Measurements from ENCODE around the gene SERPINC1.
"Not testable (repeated sequence)": the region's sequence is repeated elsewhere in the genome, so short reads cannot be mapped to it uniquely, and the experiment has no call there.

SERPINC1 gene

GRCh38 chr1:173917149-173917548 lies at the start of gene SERPINC1:
Gene SERPINC1, minus strand, starts transcription at chr1:173917327. Its CDS starts 68 bp downstream, at chr1:173917259.
- no peak within 1 kb of the TSS for H3K27ac ChIP-seq
- H3K4me3 ChIP-seq: no peak within 1 kb of the TSS

- H3K27ac ChIP-seq, H3K4me3 ChIP-seq: not testable (repeated sequence)
Observed at GRCh38 chr1:173965896-173966295, 48.8 kb upstream of the SERPINC1 start.

- Histone ChIP-seq H3K27ac (no peak overlapping the region), H3K4me3 (no peak overlapping the region)
Observed at GRCh38 chr1:173963477-173963876, 46.4 kb upstream of the SERPINC1 start.

DNA sequence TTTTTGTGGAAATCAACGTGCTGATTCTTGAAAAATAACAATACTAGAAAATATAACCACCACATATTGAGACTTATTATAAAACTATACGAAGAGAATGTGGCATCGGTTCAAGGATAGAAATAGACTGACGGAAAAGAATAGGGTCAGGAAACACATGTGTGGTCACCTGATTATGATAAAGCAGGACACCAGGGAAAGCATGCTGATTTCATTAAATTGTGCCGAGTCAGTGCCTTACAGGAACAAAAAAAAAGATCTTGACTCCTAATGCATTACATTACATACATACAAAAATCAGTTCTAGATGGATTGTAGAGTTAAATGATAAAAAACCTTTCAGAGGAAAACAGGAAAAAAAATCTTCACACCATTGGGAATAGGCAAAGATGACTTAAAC lies 43.5 kb upstream of the SERPINC1 start:
- H3K27ac ChIP-seq: no peak overlapping the region
- H3K4me3 ChIP-seq: no peak overlapping the region

- no peak overlapping the region for H3K4me3 ChIP-seq
- H3K27ac ChIP-seq: no peak overlapping the region
Observed at GRCh38 chr1:173954179-173954578, 37.1 kb upstream of the SERPINC1 start.

GRCh38 chr1:173948594-173948993 lies 31.5 kb upstream of the SERPINC1 start:
- Histone ChIP-seq H3K27ac (no peak overlapping the region), H3K4me3 (no peak overlapping the region)

GRCh38 chr1:173946380-173946921 lies 29.3 kb upstream of the SERPINC1 start:
- Histone ChIP-seq H3K4me3 (no peak overlapping the region), H3K27ac (no peak overlapping the region)

DNA sequence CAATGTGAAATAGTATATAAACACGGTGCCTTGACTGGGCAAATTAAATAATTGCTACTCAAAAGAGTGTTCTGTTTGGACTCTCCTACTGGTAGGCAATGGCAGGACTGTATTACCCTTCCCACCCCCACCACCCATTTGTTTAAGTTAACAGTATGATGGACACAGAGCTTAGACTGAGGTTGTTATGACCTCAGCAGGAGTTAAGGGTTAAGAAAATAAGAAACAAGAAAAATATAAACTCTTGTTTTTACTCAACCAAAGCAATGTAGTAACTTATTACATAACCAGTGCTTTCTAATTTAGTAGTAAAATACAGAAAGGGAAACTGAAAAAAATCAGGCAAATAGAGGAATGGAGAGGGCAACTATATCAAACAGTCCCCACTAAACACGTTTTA lies 19.9 kb upstream of the SERPINC1 start:
- H3K4me3 ChIP-seq: no peak overlapping the region
- H3K27ac ChIP-seq: no peak overlapping the region

DNA sequence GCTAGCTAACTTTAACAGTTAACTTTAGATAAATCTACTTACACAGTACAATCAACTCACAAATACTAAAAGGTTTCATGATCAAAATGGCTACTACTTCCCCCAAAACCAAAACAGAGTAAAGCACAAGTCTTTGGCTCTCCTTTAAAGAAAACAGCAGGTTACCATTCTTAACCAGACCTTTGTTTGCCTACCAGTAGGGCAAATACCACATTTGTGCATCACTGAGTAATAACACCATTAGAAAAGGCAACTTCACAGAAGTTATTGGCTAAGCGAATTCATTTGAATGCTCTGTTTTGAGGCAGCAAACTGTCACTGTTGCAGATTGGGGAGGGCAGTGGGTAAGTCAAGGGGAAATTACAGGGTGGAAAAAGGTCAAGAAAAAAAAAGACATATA lies 17.3 kb upstream of the SERPINC1 start:
- H3K27ac ChIP-seq: no peak overlapping the region

GRCh38 chr1:173930541-173930940 lies 13.4 kb upstream of the SERPINC1 start:
- not testable (repeated sequence) for H3K4me3 ChIP-seq

More for the DNA sequence above, 17.3 kb upstream of the SERPINC1 start:
- no peak overlapping the region for H3K4me3 ChIP-seq

GRCh38 chr1:173925306-173926242 lies 8.4 kb upstream of the SERPINC1 start:
- no peak overlapping the region for H3K4me3 ChIP-seq
- H3K27ac ChIP-seq: no peak overlapping the region

More at GRCh38 chr1:173930541-173930940, 13.4 kb upstream of the SERPINC1 start:
- H3K27ac ChIP-seq: not testable (repeated sequence)

DNA sequence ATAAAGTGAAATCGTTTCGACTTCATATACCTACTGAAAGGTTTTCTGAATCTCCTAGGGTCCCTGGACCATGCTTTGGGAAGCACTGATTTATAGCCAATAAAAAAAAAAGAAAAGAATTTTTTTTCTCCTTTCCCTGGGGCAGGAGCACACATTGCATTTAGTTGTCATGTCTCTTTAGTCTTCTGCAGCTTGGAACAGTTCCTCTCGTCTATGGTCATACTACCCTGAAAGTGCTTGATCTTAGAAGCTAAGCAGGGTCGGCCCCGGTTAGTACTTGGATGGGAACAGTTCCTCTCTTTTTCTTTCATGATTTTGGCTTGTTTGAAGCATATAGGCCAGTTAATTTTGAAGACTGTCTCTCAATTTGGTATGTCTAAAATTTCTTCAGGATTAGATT lies 3.7 kb upstream of the SERPINC1 start:
- H3K27ac ChIP-seq: no peak overlapping the region
- H3K4me3 ChIP-seq: no peak overlapping the region

- H3K27ac ChIP-seq: no peak overlapping the region
Observed at GRCh38 chr1:173917635-173918493, 737 bp upstream of the SERPINC1 start.

DNA sequence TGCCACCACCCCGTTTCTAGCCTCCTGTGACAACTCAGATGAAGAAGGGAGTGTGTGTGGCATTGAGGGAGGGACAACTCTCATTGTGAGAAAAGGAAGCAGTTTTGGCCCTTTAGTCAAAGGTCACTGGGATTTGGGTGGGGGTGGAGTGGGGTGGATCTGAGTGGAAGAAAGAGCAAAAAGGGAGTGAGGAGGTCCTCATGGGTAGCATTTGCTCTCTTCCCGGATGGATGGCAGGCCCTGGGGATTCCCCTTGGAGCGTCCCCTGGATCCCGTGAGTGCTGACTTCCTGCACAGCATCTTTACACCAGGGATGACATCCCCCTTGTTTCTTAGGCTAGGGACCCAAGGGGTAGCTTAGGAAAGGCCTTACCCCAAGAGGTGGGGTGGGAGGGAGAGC lies 460 bp downstream of the SERPINC1 start:
- Histone ChIP-seq H3K27ac (no peak overlapping the region), H3K4me3 (no peak overlapping the region)

More at GRCh38 chr1:173917635-173918493, 737 bp upstream of the SERPINC1 start:
- no peak overlapping the region for H3K4me3 ChIP-seq

- Histone ChIP-seq H3K27ac (no peak overlapping the region), H3K4me3 (no peak overlapping the region)
Observed at GRCh38 chr1:173915596-173915995, 1.5 kb downstream of the SERPINC1 start.

DNA sequence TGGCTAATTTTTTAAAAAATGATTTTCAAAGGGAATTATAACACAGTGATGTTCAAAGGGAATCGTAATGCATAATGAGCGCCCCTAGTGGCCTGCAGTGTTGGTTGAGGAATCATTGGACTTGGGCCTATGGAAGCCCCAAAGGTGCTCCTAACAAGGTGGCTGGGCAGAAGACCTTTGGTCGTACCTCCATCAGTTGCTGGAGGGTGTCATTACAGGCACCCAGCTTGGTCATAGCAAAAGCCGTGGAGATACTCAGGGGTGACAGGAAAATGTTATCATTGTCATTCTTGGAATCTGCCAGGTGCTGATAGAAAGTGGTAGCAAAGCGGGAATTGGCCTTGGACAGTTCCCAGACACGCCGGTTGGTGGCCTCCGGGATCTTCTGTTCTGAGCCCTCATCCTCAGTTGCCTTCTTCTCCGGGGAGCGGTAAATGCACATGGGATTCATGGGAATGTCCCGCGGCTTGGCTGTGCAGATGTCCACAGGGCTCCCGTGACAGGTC lies 2.7 kb downstream of the SERPINC1 start:
- Histone ChIP-seq H3K4me3 (no peak overlapping the region), H3K27ac (no peak overlapping the region)

DNA sequence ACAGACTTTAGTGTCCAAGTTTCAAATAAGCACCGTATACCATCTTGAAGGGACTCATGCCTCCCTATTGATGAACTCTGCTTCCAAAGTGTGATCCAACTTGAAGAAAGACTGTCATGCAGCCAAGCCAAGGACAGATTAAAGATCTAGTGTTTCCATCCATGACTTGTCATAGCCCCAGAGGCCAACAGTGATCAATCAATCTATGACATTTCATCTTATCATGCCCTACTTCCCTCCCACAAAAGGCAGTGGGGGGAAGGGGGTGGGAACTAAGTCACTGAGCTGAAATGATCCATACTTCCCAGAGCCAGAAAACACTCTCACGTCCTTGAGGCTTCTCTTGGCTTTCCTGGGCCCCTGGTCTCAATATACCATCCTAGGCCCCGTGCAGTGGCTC lies 4.0 kb downstream of the SERPINC1 start:
- no peak overlapping the region for H3K4me3 ChIP-seq
- H3K27ac ChIP-seq: no peak overlapping the region

- H3K4me3 ChIP-seq: no peak overlapping the region
Observed at GRCh38 chr1:173903827-173904531, 13.1 kb downstream of the SERPINC1 start.

DNA sequence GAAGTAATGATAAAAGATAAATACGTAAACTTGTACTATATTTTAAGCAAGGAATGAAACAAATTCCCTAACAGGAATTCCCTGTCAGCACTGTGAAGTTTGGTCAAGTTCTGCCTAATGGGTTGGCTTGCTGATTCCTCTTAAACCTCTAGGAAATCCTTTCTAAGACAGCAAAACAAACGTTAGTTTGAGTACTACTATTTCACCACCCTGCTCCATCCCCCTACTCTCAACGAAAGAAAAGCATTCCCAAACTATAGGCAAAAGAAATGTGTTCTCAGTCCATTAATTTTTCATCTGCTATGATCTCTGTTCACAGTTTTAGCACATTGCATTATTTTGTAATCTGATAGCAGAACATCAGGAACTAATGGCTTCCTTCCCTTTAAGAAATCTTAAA lies 16.1 kb downstream of the SERPINC1 start:
- H3K4me3 ChIP-seq: no peak overlapping the region
- H3K27ac ChIP-seq: no peak overlapping the region

More at GRCh38 chr1:173903827-173904531, 13.1 kb downstream of the SERPINC1 start:
- H3K27ac ChIP-seq: no peak overlapping the region

Measured in skin epidermis (tissue), 12 donors.